HepG2 (cell line): ENCODE data around the gene ZNF318. TPM values are rescaled to one million over a fixed set of nuclear protein-coding genes. Genes with fewer than 3 reads are reported as not detected.

ENCODE experiments used
- CREB3 ChIP-seq: sonication (generic); formaldehyde crosslinking; IDR thresholded peaks from 2 replicates; pipeline ENCODE4 v1.5.0; 2020; ENCODE audit warnings: missing genetic modification reagents
- HDAC1 ChIP-seq: sonication (generic); formaldehyde crosslinking; IDR thresholded peaks from 2 replicates; pipeline ENCODE4 v1.5.1; 2020; ENCODE audit warnings: mild to moderate bottlenecking, missing genetic modification reagents
- HOXA3 ChIP-seq: sonication (generic); formaldehyde crosslinking; IDR thresholded peaks from 2 replicates; pipeline ENCODE4 v1.5.0; 2020; ENCODE audit warnings: missing genetic modification reagents
- POLR2G ChIP-seq: fragments of 200-400 bp; formaldehyde crosslinking; IDR thresholded peaks from 2 replicates; pipeline ENCODE4 v1.6.1; 2018; ENCODE audit warnings: mild to moderate bottlenecking, low read depth, low read length, moderate library complexity
- RBM39 ChIP-seq: fragments of 200-400 bp; formaldehyde crosslinking; IDR thresholded peaks from one replicate; pipeline ENCODE4 v1.6.1; 2018; ENCODE audit warnings: antibody characterized with exemption, mild to moderate bottlenecking, low read depth, low read length; ENCODE audit not compliant: poor library complexity, severe bottlenecking
- SIX1 ChIP-seq: sonication (generic); formaldehyde crosslinking; IDR thresholded peaks from 2 replicates; pipeline ENCODE4 v1.4.0; 2020; ENCODE audit warnings: missing genetic modification reagents, borderline replicate concordance
- ZBTB40 ChIP-seq, 2 experiments: fragments of 450-650 bp in 1 of 2; sonication (generic) in 1 of 2; formaldehyde crosslinking in 1 of 2; IDR thresholded peaks; 2 replicates each; pipeline versions ENCODE4 v1.6.1 to v1.8.0; 2016 to 2022; ENCODE audit warnings: antibody characterized with exemption in 1 of 2, mild to moderate bottlenecking in 1 of 2, missing genetic modification reagents in 1 of 2
- ZNF205 ChIP-seq: IDR thresholded peaks from 2 replicates; pipeline ENCODE4 v1.6.1; 2018; ENCODE audit warnings: missing biosample characterization, missing genetic modification reagents
- ZNF329 ChIP-seq: sonication (generic); formaldehyde crosslinking; IDR thresholded peaks from 2 replicates; pipeline ENCODE4 v1.9.0; 2021; ENCODE audit warnings: low read depth, mild to moderate bottlenecking, missing genetic modification reagents
- ZNF451 ChIP-seq: sonication (generic); formaldehyde crosslinking; IDR thresholded peaks from 2 replicates; pipeline ENCODE4 v1.5.0; 2020; ENCODE audit warnings: mild to moderate bottlenecking, missing genetic modification reagents
- ZNF766 ChIP-seq: sonication (generic); formaldehyde crosslinking; IDR thresholded peaks from 2 replicates; pipeline ENCODE4 v1.5.0; 2020; ENCODE audit warnings: missing genetic modification reagents, borderline replicate concordance
- ZSCAN9 ChIP-seq: IDR thresholded peaks from 2 replicates; pipeline ENCODE4 v1.6.1; 2016; ENCODE audit warnings: borderline replicate concordance
- polyA plus RNA-seq, 8 experiments: library from polyadenylated mRNA; depleted of rRNA in 3 of 8; stranded (reverse) in 7 of 8; unstranded in 1 of 8; fragments of >200 nt; fragmentation: Illumina TruSeq in 4 of 8; extraction: Trizol in 4 of 8; gene quantifications; 2 replicates each; pipeline versions ENCODE4 v1.2.1 to v1.2.3, GENCODE V29; 2011 to 2016; ENCODE audit warnings: low read depth in 4 of 8, missing spikeins in 1 of 8, mixed read lengths in 1 of 8; ENCODE audit not compliant: insufficient read depth in 1 of 8
- total RNA-seq, 5 experiments: library from RNA; depleted of rRNA; stranded (reverse); fragments of >200 nt; fragmentation: Illumina TruSeq; extraction: Trizol; gene quantifications; 2 replicates each; pipeline ENCODE4 v1.2.3, GENCODE V29; 2016; ENCODE audit warnings: low read depth in 1 of 5

Gene ZNF318
- total and polyA plus RNA-seq, 2 of the 13 experiments (the other 11 are each of a cell fraction or from before 2014, with no cell fraction given), result 13.0 to 14.5 TPM

GRCh38 chr6:43290905-43291355 is 78.5 kb downstream of the ZNF318 start (continued):
- TF ChIP-seq ZNF451 (CRISPR knock-in tag) (no peak), SIX1 (peak; percentile 67; the same call in 1 of the 2 replicates), CREB3 (CRISPR knock-in tag) (0 out of 2 replicates have a peak, but pooled peaks have one; percentile 60), ZNF205 (CRISPR knock-in tag) (peak; percentile 79), POLR2G (peak; percentile 59), ZNF766 (CRISPR knock-in tag) (peak; percentile 78; the same call in 1 of the 2 replicates), RBM39 (no peak), HDAC1 (CRISPR knock-in tag) (peak; percentile 59), ZNF329 (CRISPR knock-in tag) (no peak), HOXA3 (peak; percentile 86), ZBTB40 (IDR thresholded peaks at IDR 0.05) (no peak), ZBTB40 (CRISPR knock-in tag; IDR thresholded peaks at IDR 0.05) (0 out of 2 replicates have a peak, but pooled peaks have one; percentile 38), ZSCAN9 (peak; percentile 73; the same call in 1 of the 2 replicates)
- TF ChIP-seq, all 625 proteins: peak for 220
